Sigmoid colon (tissue), 4 donors: ENCODE results near the gene ARHGAP1.

ENCODE experiments used
- CTCF ChIP-seq, 4 experiments: fragments of 450-650 bp in 3 of 4; fragments of 200-600 bp in 1 of 4; IDR thresholded peaks; one replicate each; pipeline ENCODE4 v1.5.1; 2016 to 2019; ENCODE audit warnings: antibody characterized with exemption in 4 of 4, mild to moderate bottlenecking in 3 of 4, moderate library complexity in 2 of 4
- EP300 ChIP-seq, 4 donors: sonication (generic); formaldehyde crosslinking; IDR thresholded peaks; one replicate each; pipeline ENCODE4 v1.6.1; 2017; ENCODE audit warnings: antibody characterized with exemption in 4 of 4
- POLR2A ChIP-seq, 2 donors: fragments of 450-650 bp; IDR thresholded peaks; one replicate each; pipeline ENCODE4 v1.6.1; 2016; ENCODE audit warnings: antibody characterized with exemption in 2 of 2, mild to moderate bottlenecking in 2 of 2, moderate library complexity in 2 of 2
- POLR2AphosphoS5 ChIP-seq, 4 donors: sonication (generic); formaldehyde crosslinking; IDR thresholded peaks; one replicate each; pipeline ENCODE4 v1.6.1; 2017; ENCODE audit warnings: antibody characterized with exemption in 4 of 4

- TF ChIP-seq CTCF (IDR thresholded peaks at IDR 0.05), result no peak
- no peak for TF ChIP-seq POLR2AphosphoS5 (IDR thresholded peaks at IDR 0.05)
- TF ChIP-seq POLR2A (IDR thresholded peaks at IDR 0.05), result no peak
- no peak for TF ChIP-seq EP300 (IDR thresholded peaks at IDR 0.05)
Observed at GRCh38 chr11:46663277-46663940, 37.0 kb downstream of the ARHGAP1 start.
